HG02642 (cell line): ENCODE results near the gene CHST5.

Experiments
- ATAC-seq: cut with Tn5 transposase; IDR thresholded peaks from one replicate; pipeline ENCODE4 v1.9.1; 2021; ENCODE audit warnings: mild to moderate bottlenecking; ENCODE audit not compliant: unreplicated experiment, poor library complexity

The CHST5 gene

DNA sequence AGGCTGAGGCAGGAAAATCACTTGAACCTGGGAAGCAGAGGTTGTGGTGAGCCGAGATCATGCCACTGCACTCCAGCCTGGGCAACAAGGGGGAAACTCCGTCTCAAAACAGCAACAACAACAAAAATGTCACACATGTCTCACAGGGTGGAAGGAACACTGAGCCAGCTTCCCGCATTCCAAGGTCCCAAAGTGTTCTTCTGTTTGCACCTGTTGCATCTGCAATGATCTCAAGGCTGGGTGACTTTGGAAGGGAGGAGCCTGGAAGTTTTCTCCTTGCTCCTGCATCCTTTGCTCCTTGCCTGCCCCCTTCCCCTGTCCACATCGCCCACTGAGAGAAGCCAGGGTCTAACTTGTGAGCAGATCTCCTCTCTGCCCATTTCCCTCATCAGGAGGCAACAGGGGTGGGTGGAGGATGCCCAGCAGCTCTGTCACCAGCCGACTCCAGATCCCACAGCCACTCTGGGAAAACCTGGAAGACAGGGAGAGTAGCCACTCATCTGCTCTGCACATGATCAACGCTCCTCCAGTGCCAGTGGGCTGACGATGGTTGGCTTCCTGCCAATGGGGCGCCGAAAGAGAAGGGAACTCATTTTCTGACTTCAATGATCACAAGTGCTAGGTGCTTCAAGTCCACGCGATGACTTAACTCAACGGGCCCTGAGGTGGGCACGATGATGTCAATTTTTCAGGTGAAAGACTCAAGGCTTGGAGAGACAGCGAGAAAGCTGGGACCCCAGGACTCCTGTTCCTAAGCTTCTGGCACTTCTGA lies 53.3 kb downstream of the CHST5 start:
- no peak for ATAC-seq

DNA sequence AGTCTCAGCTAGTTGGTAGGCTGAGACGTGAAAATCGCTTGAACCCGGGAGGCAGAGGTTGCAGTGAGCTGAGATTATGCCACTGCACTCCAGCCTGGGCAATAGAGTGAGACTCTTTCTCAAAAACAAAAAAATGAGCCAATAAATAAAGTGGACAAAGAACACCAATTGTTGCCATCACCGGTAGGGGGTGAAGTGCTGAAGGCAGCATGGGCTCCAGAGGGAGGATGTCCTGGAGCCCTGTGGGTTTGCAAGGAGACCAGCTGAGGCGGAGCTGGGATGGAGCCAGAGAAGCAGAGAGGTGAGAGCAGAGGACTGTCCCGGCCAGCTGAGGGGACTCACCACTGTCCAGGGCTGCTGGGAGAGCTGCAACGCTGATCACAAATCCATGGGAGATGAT lies 54.4 kb downstream of the CHST5 start:
- ATAC-seq, result no peak

DNA sequence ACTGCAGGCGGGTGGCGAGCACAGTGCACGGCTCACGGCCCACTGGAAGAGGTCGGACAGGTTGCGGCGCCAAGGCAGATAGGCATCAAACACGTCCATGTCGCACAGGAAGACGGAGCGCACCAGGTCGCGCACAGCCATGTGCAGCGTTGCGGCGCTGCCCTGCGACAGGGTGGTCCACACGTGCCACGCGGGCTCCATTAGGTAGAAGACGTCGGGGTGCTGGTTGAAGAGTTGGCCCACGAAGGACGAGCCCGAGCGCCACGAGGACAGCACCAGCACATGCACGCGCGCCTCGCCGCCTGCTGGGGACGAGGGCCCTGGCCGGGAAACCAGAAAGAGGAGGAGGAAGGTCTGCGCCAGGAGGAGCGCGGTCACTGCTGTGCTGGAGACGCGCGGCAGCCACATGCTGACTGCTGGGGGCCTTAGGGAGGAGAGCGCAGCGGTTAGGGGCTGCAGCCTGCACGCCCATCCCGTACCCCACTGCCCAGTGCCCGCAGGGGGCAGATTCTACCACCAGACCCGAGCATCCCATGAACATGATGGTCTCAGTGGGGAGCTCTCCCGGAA lies 56.4 kb downstream of the CHST5 start:
- ATAC-seq, result no peak
